ENCODE data around the gene TBC1D3K. TPM values are rescaled to one million over a fixed set of nuclear protein-coding genes. Genes with fewer than 3 reads are reported as not detected.

Gene TBC1D3K
- total RNA-seq (2022; extraction: Qiagen RNA extraction) = not detected in 5 replicates

GRCh38 chr17:37924115-37924514 is at the start of gene TBC1D3K:
TBC1D3K (plus strand) TSS chr17:37924415; CDS start chr17:37926000, 1,585 bp downstream.

Other genes with a start within 250 kb of the TBC1D3K start
- 13.8 to 20.7 TPM (median 19.3 TPM) in 5 replicates for gene HNF1B, start 179.4 kb upstream of the TBC1D3K start, total RNA-seq (2022; extraction: Qiagen RNA extraction)
- gene TBC1D3L, start 64.6 kb downstream of the TBC1D3K start, total RNA-seq (2022; extraction: Qiagen RNA extraction) = 5.6 to 12.2 TPM (median 10.7 TPM) in 5 replicates
- 0.11 TPM in 1 of 5 replicates, not detected in the others for gene TBC1D3D, start 79.6 kb downstream of the TBC1D3K start, total RNA-seq (2022; extraction: Qiagen RNA extraction)
- not detected in 5 replicates for gene TBC1D3C, start 144.2 kb downstream of the TBC1D3K start, total RNA-seq (2022; extraction: Qiagen RNA extraction)
- not detected in 5 replicates for gene TBC1D3E, start 203.5 kb downstream of the TBC1D3K start, total RNA-seq (2022; extraction: Qiagen RNA extraction)

Measured in A549 treated with dexamethasone at 1 μM for 4 hours (cell line).